HG03280 (cell line): ENCODE data around the gene STUB1.
"Not testable (repeated sequence)": the region's sequence is repeated elsewhere in the genome, so short reads cannot be mapped to it uniquely, and the experiment has no call there.

Experiments used
- ATAC-seq: cut with Tn5 transposase; IDR thresholded peaks from one replicate; pipeline ENCODE4 v1.9.1; 2021; ENCODE audit warnings: mild to moderate bottlenecking, moderate library complexity; ENCODE audit not compliant: unreplicated experiment

Gene STUB1

DNA sequence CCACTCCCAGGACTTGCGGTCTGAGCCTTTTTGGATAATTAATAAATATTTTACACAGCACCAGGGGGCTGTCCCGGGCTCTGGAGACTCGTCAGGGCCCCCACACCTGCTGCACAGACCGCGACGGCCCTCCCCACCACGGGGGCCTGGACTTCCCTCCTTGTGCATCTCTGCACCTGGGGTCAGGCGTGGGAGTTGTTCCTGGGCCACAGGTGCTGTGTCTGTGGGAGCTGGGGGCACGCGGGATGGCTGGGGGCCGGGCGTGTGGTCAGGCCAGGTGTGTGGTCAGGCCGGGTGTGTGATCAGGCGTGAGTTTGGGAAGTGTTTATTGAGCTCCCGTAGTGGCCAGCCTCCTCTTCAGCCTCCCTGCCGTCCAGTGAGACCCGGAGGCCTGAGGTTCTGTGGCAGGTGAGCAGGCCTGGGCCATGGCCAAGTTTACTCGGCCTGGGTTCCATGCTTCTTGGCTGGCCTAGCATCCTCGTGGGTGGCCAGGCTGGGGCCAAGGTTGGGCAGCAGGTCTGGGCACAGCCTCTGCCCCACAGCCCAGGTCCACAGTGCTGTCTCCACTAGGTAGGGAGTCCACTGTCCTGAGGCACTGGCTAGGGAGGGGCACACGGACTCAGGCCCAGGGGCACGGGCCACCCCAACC, 1.9 kb upstream of the STUB1 start:
- no peak for ATAC-seq

DNA sequence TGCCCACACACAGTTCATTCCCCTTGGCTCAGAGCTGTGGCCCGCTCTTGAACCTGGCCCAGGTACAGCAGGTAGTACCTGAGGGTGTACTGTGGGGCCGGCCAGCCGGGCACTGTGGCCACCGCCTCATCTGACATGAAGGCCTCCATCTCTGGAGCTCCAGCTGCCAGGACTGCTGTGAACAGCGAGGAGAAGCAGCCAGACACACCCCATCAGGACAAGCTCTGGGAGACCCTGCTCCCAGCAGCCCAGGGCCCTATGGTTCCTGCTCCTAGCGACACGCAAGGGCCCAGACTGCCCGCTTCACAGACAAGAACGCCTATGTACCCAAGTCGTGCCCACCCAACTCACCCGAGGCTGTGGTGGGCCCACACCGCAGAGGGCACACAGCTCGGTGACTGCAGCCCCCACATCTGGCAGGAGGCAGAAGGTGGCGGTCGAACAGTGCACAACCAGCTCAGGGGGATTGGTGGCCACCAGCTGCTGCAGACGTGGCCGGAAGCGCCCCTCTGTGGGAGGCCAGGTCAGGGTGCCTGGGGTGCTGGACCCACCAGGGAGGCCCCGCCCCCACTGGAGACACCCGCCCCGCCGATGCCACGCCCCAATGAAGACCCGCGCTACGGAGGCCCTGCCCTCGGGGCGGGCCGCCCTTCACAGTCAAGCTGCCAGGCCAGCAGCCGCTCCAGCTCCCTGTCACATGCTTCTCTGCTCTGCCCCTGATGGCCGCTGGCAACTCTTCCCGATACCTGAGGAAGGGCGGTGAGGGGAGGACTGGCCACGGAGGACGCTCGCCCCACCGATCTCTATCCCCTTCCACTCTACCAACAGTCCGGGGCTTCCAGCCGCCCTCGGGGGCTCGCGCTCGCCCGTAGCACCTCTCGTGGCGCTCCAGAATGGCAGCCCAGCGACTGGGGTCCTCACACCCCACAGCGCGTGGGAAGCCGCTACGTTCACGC, 1.1 kb upstream of the STUB1 start:
- ATAC-seq = peak; percentile 1

- no peak for ATAC-seq
Observed at GRCh38 chr16:680625-680945, 375 bp downstream of the STUB1 start.

DNA sequence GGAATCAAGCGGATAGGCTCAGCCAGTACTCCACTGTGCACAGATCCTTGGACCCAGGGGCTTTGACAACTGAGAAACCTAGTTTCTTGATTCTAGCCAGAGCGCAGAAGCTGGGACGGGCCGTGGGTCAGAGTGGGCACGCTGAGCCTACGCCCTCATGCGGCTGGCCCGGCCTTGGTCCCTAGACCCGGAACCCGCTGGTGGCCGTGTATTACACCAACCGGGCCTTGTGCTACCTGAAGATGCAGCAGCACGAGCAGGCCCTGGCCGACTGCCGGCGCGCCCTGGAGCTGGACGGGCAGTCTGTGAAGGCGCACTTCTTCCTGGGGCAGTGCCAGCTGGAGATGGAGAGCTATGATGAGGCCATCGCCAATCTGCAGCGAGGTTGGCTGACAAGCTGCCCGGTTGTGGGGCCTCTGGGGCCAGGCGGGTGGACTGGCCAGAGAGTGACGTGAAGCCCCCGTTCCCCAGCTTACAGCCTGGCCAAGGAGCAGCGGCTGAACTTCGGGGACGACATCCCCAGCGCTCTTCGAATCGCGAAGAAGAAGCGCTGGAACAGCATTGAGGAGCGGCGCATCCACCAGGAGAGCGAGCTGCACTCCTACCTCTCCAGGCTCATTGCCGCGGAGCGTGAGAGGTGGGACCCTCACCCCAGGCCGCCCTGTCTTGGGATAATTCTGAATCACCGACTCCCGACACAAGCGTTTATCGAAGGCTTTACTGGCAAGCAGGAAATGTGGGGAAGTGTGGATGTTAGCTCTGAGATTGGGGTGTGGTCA, 946 bp downstream of the STUB1 start:
- no peak for ATAC-seq

- ATAC-seq = no peak
Observed at GRCh38 chr16:681746-682427, 1.7 kb downstream of the STUB1 start.

DNA sequence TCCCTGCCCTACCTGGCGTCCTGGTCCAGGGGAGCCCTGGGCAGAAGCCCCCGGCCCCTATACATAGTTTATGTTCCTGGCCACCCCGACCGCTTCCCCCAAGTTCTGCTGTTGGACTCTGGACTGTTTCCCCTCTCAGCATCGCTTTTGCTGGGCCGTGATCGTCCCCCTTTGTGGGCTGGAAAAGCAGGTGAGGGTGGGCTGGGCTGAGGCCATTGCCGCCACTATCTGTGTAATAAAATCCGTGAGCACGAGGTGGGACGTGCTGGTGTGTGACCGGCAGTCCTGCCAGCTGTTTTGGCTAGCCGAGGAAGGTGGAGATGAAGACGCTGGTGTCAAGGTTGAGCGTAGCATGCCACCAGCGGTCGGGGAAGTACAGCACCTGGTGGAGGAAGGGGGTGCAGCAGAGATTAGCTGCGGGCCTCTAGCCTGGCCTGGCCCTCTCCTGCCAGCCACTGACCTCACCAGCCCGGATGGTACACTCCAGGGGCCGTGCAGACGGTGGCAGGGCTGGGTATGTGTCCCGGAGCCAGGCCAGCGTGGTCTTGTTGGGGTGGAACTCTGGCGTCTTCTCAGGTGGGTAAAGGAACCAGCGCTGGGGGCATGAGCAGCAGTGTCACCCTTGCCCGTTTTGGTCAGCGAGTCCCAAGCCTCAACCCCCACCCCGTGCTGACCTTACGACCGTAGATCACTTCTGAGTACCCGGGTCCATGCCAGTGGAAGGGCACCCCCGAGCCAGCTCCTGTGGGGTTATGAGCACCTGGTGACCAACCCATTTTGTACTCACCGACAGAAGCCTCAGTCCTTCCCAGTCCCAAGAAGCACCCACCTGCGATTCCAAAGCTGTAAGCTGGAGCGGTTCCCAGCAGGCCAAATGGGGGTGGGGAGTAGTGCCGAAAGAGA, 2.5 kb downstream of the STUB1 start:
- ATAC-seq = no peak

DNA sequence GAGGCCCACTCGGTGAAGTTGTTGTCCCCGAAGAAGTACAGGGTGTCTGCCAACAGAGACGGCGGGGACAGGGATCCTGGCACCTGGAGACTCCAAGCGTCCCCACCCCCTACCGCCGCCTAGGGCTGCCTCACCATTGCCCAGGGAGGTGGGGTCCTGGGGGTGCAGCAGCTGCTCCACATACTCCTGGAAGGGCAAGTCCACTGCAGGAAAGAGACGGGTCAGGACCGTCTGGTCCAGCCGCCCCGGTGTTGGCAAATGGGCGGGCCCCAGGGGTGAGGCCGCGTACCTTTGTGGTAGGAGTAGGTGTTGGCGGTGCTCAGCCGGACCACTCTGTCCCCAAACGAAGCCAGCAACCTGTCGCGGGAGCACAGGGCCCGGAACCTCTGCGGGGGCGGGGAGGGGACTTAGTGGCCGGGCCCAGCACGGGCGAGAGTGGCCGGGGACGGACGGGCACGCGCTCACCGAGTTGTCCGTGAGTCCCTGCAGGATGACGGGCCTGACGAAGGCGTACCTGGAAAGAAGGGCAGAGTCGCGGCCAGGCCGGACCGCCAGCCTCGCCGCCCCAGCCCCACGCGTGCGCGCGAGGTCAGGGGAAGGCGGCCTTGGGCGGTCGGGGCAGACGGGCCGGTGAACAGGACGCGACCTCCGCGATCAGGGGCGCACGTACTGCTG, 3.3 kb downstream of the STUB1 start:
- peak; percentile 1 for ATAC-seq

- peak; percentile 65 for ATAC-seq
Observed at GRCh38 chr16:684071-684794, 4.0 kb downstream of the STUB1 start, which contains the start of gene JMJD8. Gene JMJD8, minus strand, starts transcription at chr16:684334. Its CDS starts 15 bp downstream, at chr16:684319.

DNA sequence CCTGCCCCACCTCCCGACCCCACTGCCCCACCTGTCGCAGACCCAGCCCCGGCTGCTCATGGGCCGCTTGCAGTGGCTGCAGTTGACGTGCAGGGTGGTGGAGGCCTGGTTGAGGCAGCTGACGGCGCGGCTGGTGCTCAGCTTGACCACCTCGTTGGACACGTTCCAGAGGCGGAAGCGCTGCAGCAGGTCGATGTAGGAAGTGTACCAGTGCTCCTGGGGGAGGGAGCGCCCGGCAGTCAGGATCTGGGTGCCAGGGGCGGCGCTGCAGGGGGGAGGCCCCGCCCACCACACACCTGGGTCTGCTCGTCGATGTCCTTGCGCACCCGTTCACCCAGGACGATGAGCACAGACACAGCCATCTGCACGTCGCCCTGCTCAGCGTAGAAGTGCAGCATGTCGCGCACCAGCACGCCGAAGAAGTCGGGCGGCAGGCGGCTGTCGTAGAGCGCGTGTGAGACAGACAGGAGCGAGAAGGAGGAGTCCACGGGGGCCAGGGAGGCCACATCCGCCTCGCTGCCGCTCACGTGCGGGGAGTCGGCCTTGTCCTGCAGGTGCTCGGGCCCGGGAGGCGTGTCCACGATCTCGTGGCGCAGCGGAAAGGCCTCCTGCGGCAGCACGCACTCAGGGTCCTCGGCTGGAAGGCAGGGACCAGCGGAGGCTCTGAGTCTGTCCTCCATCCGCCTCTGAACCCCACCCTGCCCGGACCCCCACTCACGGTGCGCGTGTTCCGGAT, 4.9 kb downstream of the STUB1 start:
- ATAC-seq = no peak

DNA sequence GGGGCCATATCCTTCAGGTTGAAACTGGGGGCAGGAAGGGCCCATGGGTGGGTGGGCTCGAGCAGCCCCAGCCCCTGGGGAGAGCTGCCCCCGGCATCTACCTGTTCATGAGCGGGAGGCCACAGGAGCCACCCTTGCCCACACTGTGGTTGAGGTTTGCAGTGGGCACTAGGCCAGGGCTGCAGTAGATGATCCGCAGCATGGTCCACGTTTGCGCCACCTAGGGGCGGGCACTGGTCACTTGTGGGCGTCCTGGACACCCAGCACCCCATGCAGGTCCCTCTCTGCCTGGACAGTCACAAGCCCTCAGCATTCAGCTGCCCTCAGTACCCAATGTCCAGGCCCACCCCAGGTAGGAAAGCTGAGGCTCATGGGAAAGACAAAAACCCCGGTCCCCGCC, 5.8 kb downstream of the STUB1 start:
- no peak for ATAC-seq

DNA sequence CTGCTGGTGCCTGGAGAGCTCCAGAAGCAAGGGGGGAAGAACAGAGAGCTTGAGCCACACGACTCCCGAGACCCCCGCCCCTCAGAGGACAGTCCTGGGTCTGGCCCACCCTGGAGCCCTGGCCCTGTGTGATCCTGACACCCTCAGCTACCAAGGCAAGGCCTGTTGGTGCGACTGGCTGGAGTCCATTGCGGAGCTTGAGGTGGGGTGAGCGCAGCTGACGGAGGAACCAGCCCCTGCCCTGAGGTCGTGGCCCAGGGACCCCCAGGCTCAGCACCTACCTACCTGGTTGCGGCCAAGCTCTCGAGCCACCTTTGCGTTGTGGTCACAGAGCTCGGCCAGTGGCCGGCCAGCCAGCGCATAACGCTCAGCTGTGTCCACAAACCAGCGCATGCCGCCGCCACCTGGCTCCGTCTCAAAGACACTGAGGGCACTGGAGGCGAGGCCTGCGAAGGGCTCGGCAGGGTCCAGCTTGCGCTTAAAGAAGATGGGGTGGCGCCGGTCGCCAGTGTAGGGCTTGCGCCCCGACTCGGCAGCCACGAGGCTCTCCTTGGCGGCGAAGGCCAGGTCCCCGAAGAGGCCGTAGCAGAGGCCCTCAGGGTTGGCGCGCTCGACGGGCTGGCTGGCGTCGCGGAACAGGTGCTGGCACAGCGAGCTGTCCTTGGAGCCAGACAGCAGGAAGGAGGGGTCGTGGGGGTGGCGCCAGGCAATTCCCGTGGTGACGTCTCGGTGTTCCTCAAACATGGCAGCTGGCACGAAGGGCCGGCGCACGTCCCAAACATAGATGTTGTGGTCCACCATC, 6.5 kb downstream of the STUB1 start:
- no peak for ATAC-seq

DNA sequence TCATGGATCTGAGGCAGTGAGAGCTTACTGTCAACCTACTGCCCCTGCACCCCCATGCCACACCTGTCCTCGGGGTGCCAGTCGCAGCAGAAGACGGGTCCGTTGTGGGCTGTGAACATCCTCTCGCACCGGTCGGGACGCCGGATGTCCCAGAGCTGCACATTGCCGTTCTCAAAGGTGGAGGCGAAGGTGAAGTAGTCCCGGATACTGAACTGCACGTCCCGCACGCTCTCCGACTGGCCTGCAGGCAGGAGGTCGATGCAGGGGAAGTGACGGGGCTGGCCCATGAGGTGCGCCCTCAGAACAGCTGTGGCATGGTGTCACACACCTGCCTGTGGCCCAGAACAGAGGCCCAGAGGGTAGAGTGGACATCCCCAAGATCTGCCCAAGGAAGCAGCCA, 7.3 kb downstream of the STUB1 start:
- no peak for ATAC-seq

DNA sequence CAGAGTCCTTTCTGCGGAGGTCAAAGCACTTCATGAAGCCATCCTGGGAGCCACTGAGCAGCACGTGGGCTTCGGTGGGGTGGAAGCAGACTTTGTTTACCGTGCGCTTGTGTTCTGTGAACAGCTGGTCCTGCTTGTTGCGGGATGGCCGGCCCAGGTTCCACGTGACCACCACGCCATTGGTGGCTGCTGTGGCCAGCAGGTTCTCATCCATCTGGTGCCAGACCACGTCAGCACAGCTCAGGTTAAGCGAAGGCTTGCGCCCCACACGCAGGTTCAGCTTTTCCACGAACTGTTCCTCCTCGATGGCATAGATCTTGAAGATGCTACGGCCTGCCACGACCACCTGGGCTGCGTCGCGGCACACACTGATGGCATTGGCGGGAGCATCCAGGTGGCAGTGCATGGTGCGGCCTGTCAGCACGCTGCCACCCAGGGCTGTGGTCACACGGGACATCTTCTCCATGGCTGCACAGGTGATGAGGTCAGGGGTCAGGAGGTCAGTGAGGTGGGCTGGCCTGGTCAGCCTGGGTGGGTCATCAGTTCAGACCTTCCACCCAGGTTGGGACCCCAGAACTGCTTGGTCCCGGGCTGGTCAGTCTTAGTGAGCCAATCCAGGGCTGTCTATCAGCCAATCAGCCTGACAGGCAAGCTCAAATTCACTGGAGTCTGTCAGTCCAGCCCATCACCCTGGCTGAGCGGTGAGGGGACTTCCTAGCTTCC, 9.1 kb downstream of the STUB1 start:
- no peak for ATAC-seq

DNA sequence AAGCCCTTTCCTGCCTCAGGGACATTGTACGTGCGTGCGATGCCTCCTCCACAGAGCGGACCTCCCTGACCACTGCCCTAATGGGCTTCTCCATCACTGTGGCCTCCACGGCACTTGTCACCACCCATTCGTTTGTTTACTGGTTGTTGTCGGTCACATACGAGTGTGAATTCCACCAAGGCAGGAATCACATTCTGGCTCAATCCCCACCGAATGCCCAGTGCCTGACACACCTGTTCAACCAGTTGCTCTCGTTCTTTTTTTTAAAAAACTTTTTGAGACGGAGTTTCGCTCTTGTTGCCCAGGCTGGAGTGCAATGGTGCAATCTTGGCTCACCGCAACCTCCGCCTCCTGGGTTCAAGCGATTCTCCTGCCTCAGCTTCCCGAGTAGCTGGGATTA, 11.0 kb downstream of the STUB1 start:
- ATAC-seq = not testable (repeated sequence)

GRCh38 chr16:692356-693108, 12.3 kb downstream of the STUB1 start:
- ATAC-seq = no peak

DNA sequence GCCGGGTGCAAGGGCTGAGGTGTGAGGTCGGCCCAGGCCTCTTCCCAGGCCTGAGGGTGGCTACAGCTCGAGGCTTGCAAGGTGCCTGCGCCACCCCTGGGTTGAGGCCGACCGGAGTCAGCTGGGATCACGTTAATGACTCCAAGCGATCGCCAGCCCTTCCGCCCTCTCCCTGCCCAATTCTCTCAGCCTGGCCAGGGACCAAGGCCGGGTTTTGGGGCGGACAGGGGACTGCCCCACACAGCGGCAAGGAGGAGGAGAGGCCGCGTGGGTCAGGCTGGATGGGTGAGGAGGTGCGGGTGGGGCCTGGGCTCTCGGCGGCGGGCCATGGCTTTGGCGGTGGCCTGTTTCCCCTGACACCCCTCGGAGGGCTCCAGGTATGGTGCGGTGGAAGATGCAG, 13.2 kb downstream of the STUB1 start:
- no peak for ATAC-seq
